ENCODE measurements around the gene LENEP. TPM values are rescaled to one million over a fixed set of nuclear protein-coding genes. Genes with fewer than 3 reads are reported as not detected.
"Not testable (repeated sequence)": the region's sequence is repeated elsewhere in the genome, so short reads cannot be mapped to it uniquely, and the experiment has no call there.

The LENEP gene
- total and polyA plus RNA-seq, 5 experiments from 2014 or later, result 0.77 to 0.91 TPM; not detected in 3

DNA sequence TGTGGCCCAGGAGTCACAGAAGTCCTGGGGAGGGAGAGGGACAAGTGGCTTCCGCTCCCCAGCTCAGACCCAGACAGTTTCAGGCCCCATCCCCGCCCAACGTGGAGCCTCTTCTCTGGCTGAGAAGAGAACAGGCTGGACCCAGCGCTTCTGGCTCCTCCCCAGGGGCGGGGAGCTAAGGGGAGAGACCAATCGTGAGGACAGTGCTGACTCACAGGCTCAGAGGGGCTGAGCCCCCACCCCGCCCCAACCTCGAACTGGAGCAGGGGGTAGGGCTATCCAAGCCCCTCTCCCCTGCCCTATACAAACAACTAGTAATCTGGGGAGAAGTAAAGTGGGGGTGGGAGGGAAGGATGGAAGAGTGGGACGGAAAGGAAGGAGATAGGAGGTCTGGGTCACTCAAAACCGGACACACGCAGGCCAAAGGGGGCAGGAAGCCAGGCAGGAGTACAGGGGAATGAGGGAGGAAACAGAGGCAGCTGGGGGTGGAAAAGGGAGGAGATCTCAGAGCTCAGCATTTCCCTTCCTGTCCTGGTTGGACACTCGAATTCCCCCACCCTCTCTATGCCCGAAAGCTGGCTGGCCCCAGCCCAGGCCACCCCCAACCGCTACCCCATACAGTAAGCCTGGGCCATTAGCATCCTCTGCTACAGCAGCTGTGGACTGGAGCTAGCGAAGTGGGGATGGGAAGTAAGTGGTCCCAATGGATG is 22.6 kb upstream of the LENEP start, which contains the start of gene SHC1:
Gene SHC1 (minus strand): TSS at position 117 of the 710 bp plus-strand sequence. CDS start 221 bp downstream, outside the sequence.
- ATAC-seq (no peak), DNase-seq (no peak)
- H3K27ac Mint-ChIP-seq, result peak within 1 kb of the TSS in 9 of 10 donors; percentile 38 to 91 (median 74)
- H3K4me1 Mint-ChIP-seq, result peaks cover 19 to 35% (median 31%) of the 10 kb centered on the region in 4 donors
- POLR2A ChIA-PET, result interaction anchor here (0.6 to 7.5 kb wide), 7 partner anchors 9 to 248 kb away, joined by 3 to 85 read pairs (median 6); partner anchors contain the start of genes FLAD1, PBXIP1, PMVK and PYGO2
- H3K36me3 Mint-ChIP-seq, result peaks cover 0 to 38% (median 0%) of the 10 kb centered on the region in 3 donors
- H3K9me3 Mint-ChIP-seq, result no peaks in the 10 kb centered on the region
- H3K4me3 Mint-ChIP-seq, result peak within 1 kb of the TSS; percentile 22 to 68 (median 46)
- H3K27me3 Mint-ChIP-seq, result no peaks in the 10 kb centered on the region

GRCh38 chr1:154971341-154971998 is 21.9 kb upstream of the LENEP start:
- DNase-seq, result no peak
- Mint-ChIP-seq H3K4me1 (peaks cover 19 to 34% (median 31%) of the 10 kb centered on the region in 4 donors), H3K36me3 (peaks cover 0 to 35% (median 0%) of the 10 kb centered on the region in 3 donors), H3K27me3 (no peaks in the 10 kb centered on the region), H3K4me3 (peak overlapping the region; percentile 22 to 68 (median 38)), H3K9me3 (no peaks in the 10 kb centered on the region), H3K27ac (peak overlapping the region in 9 of 10 donors; percentile 7 to 91 (median 61))
- POLR2A ChIA-PET, result interaction anchor here (1.0 to 7.5 kb wide), 8 partner anchors 10 to 114 kb away, joined by 3 to 85 read pairs (median 12); partner anchors contain the start of genes FLAD1, PBXIP1, PMVK and PYGO2
- no peak for ATAC-seq

DNA sequence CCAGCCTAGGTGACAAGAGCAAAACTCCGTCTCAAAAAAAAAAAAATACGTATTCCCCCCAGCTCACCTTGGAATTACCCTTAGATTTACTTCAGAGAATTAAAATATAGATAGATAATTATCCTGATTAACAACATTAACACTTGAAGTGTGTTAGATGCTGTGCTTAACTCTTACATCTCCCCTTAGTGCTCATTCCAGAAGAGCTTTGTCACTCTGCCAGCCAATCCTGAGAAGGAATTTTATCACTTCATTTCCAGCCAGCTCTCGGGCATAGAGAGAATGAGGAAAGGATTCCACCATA is 21.2 kb upstream of the LENEP start:
- peaks cover 0 to 28% (median 0%) of the 10 kb centered on the region in 3 donors for H3K36me3 Mint-ChIP-seq
- peak overlapping the region in 5 of 10 donors; percentile 53 to 89 (median 84) for H3K27ac Mint-ChIP-seq
- no peaks in the 10 kb centered on the region for H3K27me3 Mint-ChIP-seq
- DNase-seq, result no peak
- H3K9me3 Mint-ChIP-seq, result no peaks in the 10 kb centered on the region
- ATAC-seq, result no peak
- peaks cover 19 to 34% (median 31%) of the 10 kb centered on the region in 4 donors for H3K4me1 Mint-ChIP-seq
- POLR2A ChIA-PET, result interaction anchor here (1.0 to 7.5 kb wide), 6 partner anchors 11 to 113 kb away, joined by 3 to 85 read pairs (median 22); partner anchors contain the start of genes FLAD1, PBXIP1 and PYGO2
- H3K4me3 Mint-ChIP-seq, result peak overlapping the region in 2 of 10 donors; percentile 46 to 74

DNA sequence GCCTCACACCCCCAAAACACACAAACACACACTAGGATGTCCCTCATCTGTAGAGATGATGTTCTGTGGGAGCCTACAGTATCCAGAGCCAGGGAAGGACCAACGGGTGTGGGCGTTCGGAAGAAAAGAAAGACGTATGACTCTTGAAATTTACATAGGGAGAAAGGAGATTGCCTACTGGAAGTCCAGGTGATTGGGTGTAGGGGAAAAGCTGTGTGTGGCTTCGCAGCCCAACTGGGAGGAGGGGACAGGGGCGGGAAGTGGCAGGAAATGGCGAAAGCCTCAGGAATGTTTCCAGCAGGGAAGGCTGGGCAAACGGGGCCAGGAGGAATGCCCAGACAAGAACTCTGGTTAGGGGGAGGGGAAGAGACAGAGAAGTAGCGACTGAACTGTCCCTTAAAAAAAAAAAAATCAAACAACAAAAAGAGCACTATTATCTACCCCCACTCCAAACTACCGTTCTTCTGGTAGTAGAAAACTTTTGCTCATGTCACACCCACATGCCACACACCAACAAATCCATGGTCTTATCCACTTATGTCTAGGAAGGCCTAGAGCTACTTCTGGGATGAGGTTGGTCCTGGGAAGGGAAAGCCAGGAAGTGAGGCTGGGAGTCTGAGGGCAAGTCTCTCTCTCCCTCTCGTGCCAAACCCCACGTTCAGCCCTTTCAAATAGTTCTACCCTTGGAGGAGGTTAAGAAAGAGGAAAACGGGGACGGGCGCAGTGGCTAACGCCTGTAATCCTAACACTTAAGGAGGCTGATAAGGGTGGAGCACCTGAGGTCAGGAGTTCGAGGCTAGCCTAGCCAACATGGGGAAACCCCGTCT is 20.7 kb upstream of the LENEP start:
- Mint-ChIP-seq H3K9me3 (no peaks in the 10 kb centered on the region), H3K27ac (peak overlapping the region in 7 of 10 donors; percentile 53 to 89 (median 84)), H3K36me3 (peaks cover 0 to 23% (median 0%) of the 10 kb centered on the region in 3 donors), H3K4me1 (peaks cover 19 to 34% (median 34%) of the 10 kb centered on the region in 4 donors), H3K4me3 (peak overlapping the region in 1 of 10 donors; percentile 74), H3K27me3 (no peaks in the 10 kb centered on the region)
- ATAC-seq (no peak), DNase-seq (peak in 1 of 10 donors; percentile 20)
- POLR2A ChIA-PET, result interaction anchor here (0.6 to 7.5 kb wide), 13 partner anchors 10 to 736 kb away, joined by 3 to 85 read pairs (median 19); partner anchors contain the start of genes ADAM15, FLAD1, PBXIP1 and PMVK

GRCh38 chr1:154973344-154974101 is 19.9 kb upstream of the LENEP start:
- ATAC-seq, result peak; percentile 2 to 7
- H3K9me3 Mint-ChIP-seq, result no peaks in the 10 kb centered on the region
- H3K27ac Mint-ChIP-seq, result peak overlapping the region in 2 of 10 donors; percentile 84 to 88
- peaks cover 0 to 18% (median 0%) of the 10 kb centered on the region in 3 donors for H3K36me3 Mint-ChIP-seq
- peak; percentile 77 to 95 (median 82) for DNase-seq
- peaks cover 19 to 34% (median 34%) of the 10 kb centered on the region in 4 donors for H3K4me1 Mint-ChIP-seq
- H3K27me3 Mint-ChIP-seq, result no peaks in the 10 kb centered on the region
- POLR2A ChIA-PET, result interaction anchor here (0.6 to 7.5 kb wide), 16 partner anchors 10 to 735 kb away, joined by 3 to 85 read pairs (median 4); partner anchors contain the start of genes ADAM15, FLAD1, PBXIP1 and PMVK
- peak overlapping the region in 1 of 10 donors; percentile 74 for H3K4me3 Mint-ChIP-seq

DNA sequence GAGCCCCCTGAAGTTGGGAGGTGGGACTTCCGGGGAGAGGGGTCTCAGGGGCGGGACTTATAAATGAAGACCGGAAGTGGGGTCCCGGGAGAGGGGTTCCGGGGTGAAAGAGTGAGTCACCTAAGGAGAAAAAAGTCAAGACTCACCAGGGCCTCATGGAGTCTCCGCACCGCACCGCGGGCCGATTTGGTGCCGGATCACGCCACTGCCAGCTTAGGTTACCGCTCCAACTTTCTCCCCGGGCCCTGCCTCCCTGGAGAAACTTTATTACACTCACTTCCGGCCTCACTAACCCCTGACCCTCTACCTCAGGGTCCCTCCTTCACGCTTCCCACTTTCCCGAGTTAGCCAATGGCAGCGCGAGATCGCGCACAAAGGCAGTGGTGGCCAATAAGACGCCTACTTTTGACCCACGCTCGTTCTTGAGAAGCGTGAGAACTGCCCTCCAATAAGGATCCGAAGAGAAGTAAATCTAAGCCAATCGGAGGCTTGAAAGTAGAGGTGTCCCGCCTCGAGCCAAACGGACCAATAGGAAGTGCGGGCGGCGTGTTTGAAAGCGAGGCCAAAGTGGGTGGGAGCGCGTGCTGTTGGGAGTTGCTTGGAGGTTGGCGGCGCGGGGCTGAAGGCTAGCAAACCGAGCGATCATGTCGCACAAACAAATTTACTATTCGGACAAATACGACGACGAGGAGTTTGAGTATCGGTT is 19.1 kb upstream of the LENEP start, which contains the start of gene CKS1B:
Gene CKS1B (plus strand): TSS at position 580 of the 706 bp plus-strand sequence. CDS start 65 bp downstream, at position 645.
- Mint-ChIP-seq H3K9me3 (no peaks in the 10 kb centered on the region), H3K4me1 (peaks cover 15 to 33% (median 30%) of the 10 kb centered on the region in 4 donors), H3K27me3 (no peaks in the 10 kb centered on the region), H3K27ac (no peak within 1 kb of the TSS), H3K36me3 (peaks cover 0 to 17% (median 0%) of the 10 kb centered on the region in 3 donors), H3K4me3 (no peak within 1 kb of the TSS)
- peak; percentile 86 to 99 (median 98) for DNase-seq
- ATAC-seq, result peak; percentile 88 to 90
- POLR2A ChIA-PET, result interaction anchor here (0.6 to 7.5 kb wide), 15 partner anchors 9 to 672 kb away, joined by 3 to 85 read pairs (median 4); partner anchors contain the start of genes ADAM15, FLAD1, PBXIP1 and PMVK

GRCh38 chr1:154974808-154975408 is 18.5 kb upstream of the LENEP start:
- Mint-ChIP-seq H3K4me1 (peaks cover 13 to 28% (median 25%) of the 10 kb centered on the region in 4 donors), H3K36me3 (peaks cover 0 to 15% (median 2%) of the 10 kb centered on the region in 3 donors), H3K27me3 (no peaks in the 10 kb centered on the region), H3K9me3 (no peaks in the 10 kb centered on the region), H3K27ac (no peak overlapping the region), H3K4me3 (no peak overlapping the region)
- POLR2A ChIA-PET, result interaction anchor here (0.6 to 7.5 kb wide), 10 partner anchors 9 to 755 kb away, joined by 3 to 85 read pairs (median 21); partner anchors contain the start of genes FLAD1, PBXIP1, PMVK and PYGO2
- DNase-seq (peak in 9 of 10 donors; percentile 89 to 97 (median 92)), ATAC-seq (peak; percentile 51 to 52)

GRCh38 chr1:154975409-154976059 is 17.9 kb upstream of the LENEP start:
- H3K36me3 Mint-ChIP-seq, result peaks cover 0 to 15% (median 2%) of the 10 kb centered on the region in 3 donors
- H3K4me1 Mint-ChIP-seq, result peaks cover 13 to 28% (median 25%) of the 10 kb centered on the region in 4 donors
- no peak overlapping the region for H3K27ac Mint-ChIP-seq
- ATAC-seq, result peak in 1 of 2 donors; percentile 15
- H3K9me3 Mint-ChIP-seq, result no peaks in the 10 kb centered on the region
- peak in 7 of 10 donors; percentile 26 to 71 (median 47) for DNase-seq
- H3K4me3 Mint-ChIP-seq, result no peak overlapping the region
- H3K27me3 Mint-ChIP-seq, result no peaks in the 10 kb centered on the region
- POLR2A ChIA-PET, result interaction anchor here (0.7 to 7.5 kb wide), 8 partner anchors 8 to 755 kb away, joined by 3 to 85 read pairs (median 22); partner anchors contain the start of genes FLAD1, PBXIP1, PMVK and PYGO2

DNA sequence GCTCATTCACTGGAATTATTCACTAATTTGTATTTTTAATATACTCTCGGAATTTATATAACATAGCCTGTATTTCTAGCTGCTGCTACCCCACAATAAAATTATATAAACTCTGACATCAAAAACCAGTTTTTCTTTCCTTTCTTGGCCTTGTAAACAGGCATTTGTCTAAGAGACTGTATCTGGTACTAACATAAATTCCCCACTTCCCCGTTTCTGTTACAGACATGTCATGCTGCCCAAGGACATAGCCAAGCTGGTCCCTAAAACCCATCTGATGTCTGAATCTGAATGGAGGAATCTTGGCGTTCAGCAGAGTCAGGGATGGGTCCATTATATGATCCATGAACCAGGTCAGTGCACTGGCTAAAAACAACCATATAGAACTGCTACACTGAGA is 15.6 kb upstream of the LENEP start:
- POLR2A ChIA-PET, result interaction anchor here (0.6 to 1.5 kb wide), 4 partner anchors 17 to 35 kb away, joined by 3 to 5 read pairs (median 4); partner anchors contain the start of gene PYGO2
- H3K9me3 Mint-ChIP-seq, H3K4me3 Mint-ChIP-seq, ATAC-seq, H3K27me3 Mint-ChIP-seq, DNase-seq, H3K4me1 Mint-ChIP-seq: not testable (repeated sequence)
- H3K27ac Mint-ChIP-seq, result peak overlapping the region in 3 of 10 donors; percentile 27 to 55 (median 31)
- H3K36me3 Mint-ChIP-seq, result peaks cover 0 to 11% (median 2%) of the 10 kb centered on the region in 3 donors
